ENCODE measurements around the gene TRABD2B.

Gene TRABD2B

DNA sequence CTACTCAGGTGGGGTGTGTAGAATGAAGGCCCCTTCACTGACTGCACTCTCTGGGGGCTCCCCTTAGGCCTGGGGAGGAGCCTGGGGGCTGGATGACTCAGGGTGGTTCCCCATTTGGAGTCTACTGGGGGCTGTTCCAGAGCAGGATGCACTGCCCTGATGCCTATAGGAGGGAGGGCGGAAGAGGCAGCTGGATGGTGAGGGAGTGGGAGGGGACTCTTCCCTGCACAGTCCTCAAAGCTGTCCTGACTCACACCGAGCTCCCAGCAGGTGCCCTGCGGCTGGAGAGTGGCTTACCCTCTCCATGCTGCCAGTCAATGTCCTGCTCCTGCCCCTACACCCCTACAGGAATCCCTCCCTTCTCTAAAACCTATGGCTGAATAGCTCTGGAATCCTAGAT is 204.4 kb downstream of the TRABD2B start:
- TF ChIP-seq, protein P1, sequence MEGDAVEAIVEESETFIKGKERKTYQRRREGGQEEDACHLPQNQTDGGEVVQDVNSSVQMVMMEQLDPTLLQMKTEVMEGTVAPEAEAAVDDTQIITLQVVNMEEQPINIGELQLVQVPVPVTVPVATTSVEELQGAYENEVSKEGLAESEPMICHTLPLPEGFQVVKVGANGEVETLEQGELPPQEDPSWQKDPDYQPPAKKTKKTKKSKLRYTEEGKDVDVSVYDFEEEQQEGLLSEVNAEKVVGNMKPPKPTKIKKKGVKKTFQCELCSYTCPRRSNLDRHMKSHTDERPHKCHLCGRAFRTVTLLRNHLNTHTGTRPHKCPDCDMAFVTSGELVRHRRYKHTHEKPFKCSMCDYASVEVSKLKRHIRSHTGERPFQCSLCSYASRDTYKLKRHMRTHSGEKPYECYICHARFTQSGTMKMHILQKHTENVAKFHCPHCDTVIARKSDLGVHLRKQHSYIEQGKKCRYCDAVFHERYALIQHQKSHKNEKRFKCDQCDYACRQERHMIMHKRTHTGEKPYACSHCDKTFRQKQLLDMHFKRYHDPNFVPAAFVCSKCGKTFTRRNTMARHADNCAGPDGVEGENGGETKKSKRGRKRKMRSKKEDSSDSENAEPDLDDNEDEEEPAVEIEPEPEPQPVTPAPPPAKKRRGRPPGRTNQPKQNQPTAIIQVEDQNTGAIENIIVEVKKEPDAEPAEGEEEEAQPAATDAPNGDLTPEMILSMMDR (IDR thresholded peaks at IDR 0.05; ENCODE audit: insufficient read depth, low read depth, low read length, missing control alignments) = no peak
- no peak for DNase-seq (ENCODE audit: low read depth)
- H3K4me3 ChIP-seq (ENCODE audit: low read length) = no peak overlapping the region

GRCh38 chr1:47791879-47792608 is 205.1 kb downstream of the TRABD2B start:
- peak; percentile 42 for DNase-seq (ENCODE audit: low read depth)
- TF ChIP-seq, protein P1 (IDR thresholded peaks at IDR 0.05; ENCODE audit: insufficient read depth, low read depth, low read length, missing control alignments) = no peak
- no peak overlapping the region for H3K4me3 ChIP-seq (ENCODE audit: low read length)

DNA sequence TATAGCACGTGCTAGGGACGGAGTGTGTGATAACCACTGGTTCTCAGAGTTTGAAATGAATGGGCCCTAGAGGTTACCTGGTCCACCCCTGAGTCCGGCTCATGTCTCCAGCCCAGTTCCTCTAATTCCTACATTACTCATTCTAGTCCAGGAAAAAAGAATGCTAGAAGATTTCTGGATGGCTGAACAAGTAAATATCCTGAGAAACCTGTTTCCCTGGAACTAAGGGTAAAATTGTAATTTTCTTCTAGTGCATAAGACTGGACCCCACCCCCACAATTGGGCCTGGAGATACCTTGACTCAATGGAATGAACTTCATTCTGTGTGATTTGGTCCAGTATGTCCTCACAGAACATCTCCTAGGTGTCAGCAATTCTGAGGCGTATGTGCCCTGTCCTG is 208.4 kb downstream of the TRABD2B start:
- no peak overlapping the region for H3K4me3 ChIP-seq (ENCODE audit: low read length)
- no peak for DNase-seq (ENCODE audit: low read depth)
- TF ChIP-seq, protein P1 (IDR thresholded peaks at IDR 0.05; ENCODE audit: insufficient read depth, low read depth, low read length, missing control alignments) = no peak

DNA sequence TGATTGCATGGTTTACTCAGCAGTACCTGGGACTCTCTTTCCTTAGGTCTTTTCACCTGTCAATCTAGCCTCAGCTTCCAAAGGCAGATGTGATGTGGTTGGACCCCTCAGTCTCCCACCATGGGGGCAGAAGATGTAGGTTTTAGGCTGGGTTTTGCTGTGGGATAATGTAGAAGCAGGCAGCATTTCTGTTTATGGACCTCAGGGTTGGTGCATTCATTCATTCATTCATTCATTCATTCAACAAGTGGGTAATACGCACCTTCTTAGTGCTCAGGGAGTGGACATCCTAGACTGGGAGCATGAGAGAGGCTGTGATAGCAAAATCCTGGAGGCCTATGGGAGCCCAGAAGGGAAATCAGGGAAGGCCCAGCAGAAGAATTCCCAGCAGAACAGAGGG is 209.6 kb downstream of the TRABD2B start:
- no peak overlapping the region for H3K4me3 ChIP-seq (ENCODE audit: low read length)
- TF ChIP-seq, protein P1 (IDR thresholded peaks at IDR 0.05; ENCODE audit: insufficient read depth, low read depth, low read length, missing control alignments) = no peak
- no peak for DNase-seq (ENCODE audit: low read depth)

DNA sequence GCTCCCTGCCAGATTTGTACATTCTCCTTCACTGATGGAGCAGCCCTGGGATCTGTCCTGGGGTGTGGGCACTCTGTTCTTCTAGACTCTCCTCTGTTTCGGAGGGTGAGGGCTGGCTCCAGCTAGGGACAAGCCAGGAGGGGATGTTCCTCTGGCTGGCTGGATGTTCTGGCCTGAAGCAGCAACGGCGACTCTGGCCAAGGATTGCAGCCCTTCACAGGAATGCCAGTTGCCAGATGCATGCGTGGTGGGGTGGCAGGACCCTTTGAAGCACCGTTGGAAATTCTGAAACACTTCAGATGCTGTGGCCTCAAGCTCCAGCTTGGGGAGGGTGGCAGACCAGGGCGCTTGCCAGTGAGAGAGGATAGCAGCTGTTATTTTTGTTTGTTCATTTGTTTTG is 210.9 kb downstream of the TRABD2B start:
- TF ChIP-seq, protein P1 (IDR thresholded peaks at IDR 0.05; ENCODE audit: insufficient read depth, low read depth, low read length, missing control alignments) = no peak
- DNase-seq (ENCODE audit: low read depth) = no peak
- no peak overlapping the region for H3K4me3 ChIP-seq (ENCODE audit: low read length)

- H3K4me3 ChIP-seq (ENCODE audit: low read length) = no peak overlapping the region
- TF ChIP-seq, protein P1 (IDR thresholded peaks at IDR 0.05; ENCODE audit: insufficient read depth, low read depth, low read length, missing control alignments) = no peak
- peak; percentile 18 for DNase-seq (ENCODE audit: low read depth)
These were observed 211.5 kb downstream of the TRABD2B start for GRCh38 chr1:47785561-47786271.
